Measurements from ENCODE around the gene PLA2G5.

The PLA2G5 gene

GRCh38 chr1:20096840-20097447 is 26.9 kb downstream of the PLA2G5 start:
- Histone ChIP-seq H3K4me2 (no peak overlapping the region), H3K36me3 (ENCODE audit: insufficient read depth) (no peaks in the 10 kb centered on the region), H3K4me1 (ENCODE audit: low read depth, poor library complexity, severe bottlenecking) (no peaks in the 10 kb centered on the region), H3K9ac (no peak overlapping the region), H3K27ac (no peak overlapping the region), H3K4me3 (IDR thresholded peaks at IDR 0.05; ENCODE audit: insufficient read depth, low read depth, low read length) (no peak overlapping the region), H4K20me1 (ENCODE audit: insufficient read depth) (no peaks in the 10 kb centered on the region), H3K27me3 (ENCODE audit: insufficient read depth, low read depth) (peaks cover 10% of the 10 kb centered on the region), H2AFZ (ENCODE audit: low read depth) (no peak overlapping the region), H3K79me2 (ENCODE audit: insufficient read depth, low read depth) (no peaks in the 10 kb centered on the region)
- TF ChIP-seq CTCF (conservative IDR thresholded peaks at IDR 0.05; ENCODE audit: low read depth, low read length): no peak

GRCh38 chr1:20099533-20099932 is 29.5 kb downstream of the PLA2G5 start:
- no peak for TF ChIP-seq CTCF (conservative IDR thresholded peaks at IDR 0.05; ENCODE audit: low read depth, low read length)
- Histone ChIP-seq H3K79me2 (ENCODE audit: insufficient read depth, low read depth) (no peaks in the 10 kb centered on the region), H3K27me3 (ENCODE audit: insufficient read depth, low read depth) (peaks cover 11% of the 10 kb centered on the region; the same call in 1 of the 2 replicates), H4K20me1 (ENCODE audit: insufficient read depth) (no peaks in the 10 kb centered on the region), H3K36me3 (ENCODE audit: insufficient read depth) (no peaks in the 10 kb centered on the region), H3K27ac (no peak overlapping the region), H3K4me1 (ENCODE audit: low read depth, poor library complexity, severe bottlenecking) (no peaks in the 10 kb centered on the region), H3K9ac (no peak overlapping the region), H3K4me2 (no peak overlapping the region), H2AFZ (ENCODE audit: low read depth) (no peak overlapping the region), H3K4me3 (IDR thresholded peaks at IDR 0.05; ENCODE audit: insufficient read depth, low read depth, low read length) (no peak overlapping the region)

DNA sequence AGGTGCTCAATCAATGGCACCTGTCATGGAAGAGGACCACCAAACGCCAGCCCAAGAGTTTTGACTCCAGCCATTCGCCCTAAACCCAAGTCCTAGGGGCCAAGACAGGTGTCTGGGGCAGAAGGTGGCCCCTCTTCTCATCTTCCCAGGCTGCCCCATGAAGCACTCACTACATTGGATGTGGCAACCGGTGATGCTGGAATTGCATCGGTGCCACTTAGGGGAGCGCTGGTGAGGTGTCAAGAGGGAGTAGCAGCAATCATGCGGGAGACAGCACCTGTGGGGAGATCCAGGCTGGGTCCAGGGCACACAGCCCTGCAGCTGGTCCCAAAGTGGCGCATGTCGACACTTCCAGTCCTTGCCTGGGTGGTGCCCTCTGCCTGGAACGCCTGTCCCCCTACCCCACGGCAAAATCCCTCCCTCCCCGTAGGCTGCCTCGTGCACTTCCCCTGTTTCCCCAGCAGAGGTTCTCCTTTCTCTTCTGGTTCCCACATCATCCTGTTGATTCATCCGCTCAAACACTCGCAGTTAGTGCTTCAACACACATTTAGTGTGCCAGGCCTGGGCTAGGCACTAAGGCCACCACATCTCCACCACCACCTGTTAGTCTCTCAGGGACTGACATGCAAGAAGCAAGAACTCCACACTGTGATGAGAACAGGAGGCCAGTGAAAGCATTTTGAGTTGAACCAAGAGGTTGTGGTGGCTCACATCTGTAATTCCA is 30.8 kb downstream of the PLA2G5 start:
- Histone ChIP-seq H3K27me3 (ENCODE audit: insufficient read depth, low read depth) (peaks cover 17% of the 10 kb centered on the region; the same call in 1 of the 2 replicates), H3K79me2 (ENCODE audit: insufficient read depth, low read depth) (no peaks in the 10 kb centered on the region), H3K9ac (no peak overlapping the region), H2AFZ (ENCODE audit: low read depth) (no peak overlapping the region), H3K4me2 (no peak overlapping the region), H3K4me3 (IDR thresholded peaks at IDR 0.05; ENCODE audit: insufficient read depth, low read depth, low read length) (no peak overlapping the region), H3K36me3 (ENCODE audit: insufficient read depth) (no peaks in the 10 kb centered on the region), H3K27ac (no peak overlapping the region), H4K20me1 (ENCODE audit: insufficient read depth) (no peaks in the 10 kb centered on the region), H3K4me1 (ENCODE audit: low read depth, poor library complexity, severe bottlenecking) (no peaks in the 10 kb centered on the region)
- TF ChIP-seq CTCF (conservative IDR thresholded peaks at IDR 0.05; ENCODE audit: low read depth, low read length): peak; percentile 39

DNA sequence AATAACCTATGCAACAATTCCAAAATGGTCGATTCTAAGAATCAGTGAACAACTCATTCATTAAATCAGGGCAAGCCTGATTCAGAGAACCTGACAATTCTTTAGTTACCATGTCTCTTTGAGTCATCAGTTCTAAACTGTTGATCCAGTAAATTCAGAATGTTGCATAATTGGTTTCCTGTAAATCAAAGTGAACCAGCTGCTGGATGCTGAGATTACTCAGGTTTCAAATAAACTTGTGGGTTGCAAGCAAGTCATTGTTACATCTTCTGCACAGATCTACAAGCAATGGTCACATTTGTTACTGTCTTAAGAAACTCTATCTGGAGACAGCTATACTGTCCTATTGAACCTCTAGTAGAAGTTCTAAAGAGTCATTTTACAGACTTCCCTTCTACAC is 32.9 kb downstream of the PLA2G5 start:
- no peak overlapping the region for H2AFZ ChIP-seq (ENCODE audit: low read depth)
- H3K79me2 ChIP-seq (ENCODE audit: insufficient read depth, low read depth): no peaks in the 10 kb centered on the region
- TF ChIP-seq CTCF (conservative IDR thresholded peaks at IDR 0.05; ENCODE audit: low read depth, low read length): no peak
- no peaks in the 10 kb centered on the region for H4K20me1 ChIP-seq (ENCODE audit: insufficient read depth)
- H3K36me3 ChIP-seq (ENCODE audit: insufficient read depth): no peaks in the 10 kb centered on the region
- H3K27ac ChIP-seq: no peak overlapping the region
- H3K9ac ChIP-seq: no peak overlapping the region
- H3K4me3 ChIP-seq (IDR thresholded peaks at IDR 0.05; ENCODE audit: insufficient read depth, low read depth, low read length): no peak overlapping the region
- peaks cover 18% of the 10 kb centered on the region; the same call in 1 of the 2 replicates for H3K27me3 ChIP-seq (ENCODE audit: insufficient read depth, low read depth)
- H3K4me2 ChIP-seq: no peak overlapping the region
- H3K4me1 ChIP-seq (ENCODE audit: low read depth, poor library complexity, severe bottlenecking): no peaks in the 10 kb centered on the region

Measured in KMS-11 (cell line).